GM12801 (cell line): Measurements from ENCODE around the gene DNAJC10.

Experiments used
- CTCF ChIP-seq: IDR thresholded peaks from one replicate; pipeline ENCODE4 v1.5.1; 2011; ENCODE audit warnings: control low read depth; ENCODE audit not compliant: insufficient read length; ENCODE audit errors: extremely low read depth

The DNAJC10 gene

GRCh38 chr2:182810087-182810486, 94.0 kb downstream of the DNAJC10 start:
- TF ChIP-seq CTCF: no peak

- no peak for TF ChIP-seq CTCF
These were observed 98.3 kb downstream of the DNAJC10 start for GRCh38 chr2:182814380-182814779.

- no peak for TF ChIP-seq CTCF
These were observed 98.7 kb downstream of the DNAJC10 start for GRCh38 chr2:182814804-182815203.

GRCh38 chr2:182816866-182817265, 100.8 kb downstream of the DNAJC10 start:
- no peak for TF ChIP-seq CTCF

- no peak for TF ChIP-seq CTCF
These were observed 101.5 kb downstream of the DNAJC10 start for GRCh38 chr2:182817558-182817957.

- TF ChIP-seq CTCF: no peak
These were observed 102.4 kb downstream of the DNAJC10 start for GRCh38 chr2:182818501-182818900.

GRCh38 chr2:182818925-182819324, 102.9 kb downstream of the DNAJC10 start:
- TF ChIP-seq CTCF: no peak

GRCh38 chr2:182819412-182819811, 103.4 kb downstream of the DNAJC10 start:
- TF ChIP-seq CTCF: no peak
